NOMO-1 treated with dmso at 0.1 percent for 144 hours (cell line): ENCODE results near the gene CKAP4.
A peak's percentile ranks its signal among the peaks of the same experiment; 100 is the strongest.
"Not testable (repeated sequence)": the region's sequence is repeated elsewhere in the genome, so short reads cannot be mapped to it uniquely, and the experiment has no call there.

ENCODE experiments used
- DNase-seq: peaks from one replicate; lab custom pipeline; 2025; ENCODE audit not compliant: unreplicated experiment; lab: John Stamatoyannopoulos, UW

Gene CKAP4

GRCh38 chr12:106247674-106248311, at the start of gene CKAP4:
Gene CKAP4, minus strand, starts transcription at chr12:106248020. Its CDS starts 169 bp downstream, at chr12:106247851.
- DNase-seq, result peak; percentile 44

- no peak for DNase-seq
These were observed 49.3 kb upstream of the CKAP4 start for GRCh38 chr12:106297075-106297474.

GRCh38 chr12:106296179-106296877, 48.5 kb upstream of the CKAP4 start:
- DNase-seq, result no peak

- no peak for DNase-seq
These were observed 44.5 kb upstream of the CKAP4 start for GRCh38 chr12:106292339-106292738.

GRCh38 chr12:106291342-106291741, 43.5 kb upstream of the CKAP4 start:
- no peak for DNase-seq

GRCh38 chr12:106290666-106291065, 42.8 kb upstream of the CKAP4 start:
- DNase-seq, result no peak

GRCh38 chr12:106289196-106289681, 41.4 kb upstream of the CKAP4 start:
- DNase-seq, result no peak

- peak; percentile 46 for DNase-seq
These were observed 40.8 kb upstream of the CKAP4 start for GRCh38 chr12:106288494-106289195.

- no peak for DNase-seq
These were observed 40.3 kb upstream of the CKAP4 start for GRCh38 chr12:106288101-106288493.

GRCh38 chr12:106287364-106287763, 39.5 kb upstream of the CKAP4 start:
- no peak for DNase-seq

GRCh38 chr12:106286576-106287162, 38.8 kb upstream of the CKAP4 start:
- DNase-seq, result not testable (repeated sequence)

- no peak for DNase-seq
These were observed 38.2 kb upstream of the CKAP4 start for GRCh38 chr12:106285982-106286381.

GRCh38 chr12:106284358-106285105, 36.7 kb upstream of the CKAP4 start:
- no peak for DNase-seq

GRCh38 chr12:106282457-106283097, 34.8 kb upstream of the CKAP4 start:
- peak; percentile 60 for DNase-seq

- DNase-seq, result no peak
These were observed 34.0 kb upstream of the CKAP4 start for GRCh38 chr12:106281804-106282203.

GRCh38 chr12:106281056-106281782, 33.4 kb upstream of the CKAP4 start:
- no peak for DNase-seq

GRCh38 chr12:106280106-106280505, 32.3 kb upstream of the CKAP4 start:
- no peak for DNase-seq

- no peak for DNase-seq
These were observed 28.4 kb upstream of the CKAP4 start for GRCh38 chr12:106276032-106276740.

GRCh38 chr12:106275458-106275857, 27.6 kb upstream of the CKAP4 start:
- DNase-seq, result no peak
